Measurements from ENCODE around the gene AFF3.
"Not testable (repeated sequence)": the region's sequence is repeated elsewhere in the genome, so short reads cannot be mapped to it uniquely, and the experiment has no call there.

The AFF3 gene

DNA sequence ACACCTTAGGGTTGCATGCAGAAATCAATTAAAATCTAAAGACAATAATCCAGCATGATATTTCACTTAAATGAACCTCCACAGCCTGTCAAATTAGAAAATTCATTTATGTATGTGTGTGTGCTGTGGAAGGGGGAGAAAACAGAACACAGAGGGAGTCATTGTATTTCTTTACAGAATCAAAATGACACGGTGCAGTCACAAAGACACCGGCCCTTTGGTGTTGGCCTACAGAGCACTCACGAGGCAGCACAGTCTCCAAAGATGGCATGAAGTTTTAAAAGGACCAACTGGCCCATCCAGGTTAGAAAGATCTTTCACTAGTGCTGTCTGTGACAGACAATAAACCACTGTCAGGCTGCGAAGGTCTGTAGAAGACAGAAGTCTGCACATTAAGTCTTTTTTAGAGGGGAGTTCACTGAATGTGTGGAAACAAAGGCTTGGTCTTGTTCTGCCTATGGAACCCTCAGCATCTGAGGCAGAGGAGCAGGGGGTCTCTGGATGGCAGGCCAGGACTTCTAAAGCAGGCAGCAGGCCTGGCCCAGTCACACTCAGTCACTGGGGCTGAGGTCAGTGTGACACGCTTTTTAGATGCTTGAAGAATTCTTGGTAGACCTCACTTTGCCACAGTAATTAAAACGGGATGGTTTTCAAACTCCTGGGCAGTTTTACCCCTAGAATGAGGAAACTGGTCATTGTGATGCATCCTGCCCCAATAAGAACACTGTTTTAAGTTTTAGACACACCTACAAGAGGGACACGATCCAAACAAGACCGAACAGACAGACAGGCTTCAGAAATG lies 184.9 kb downstream of the AFF3 start:
- DNase-seq: no peak

DNA sequence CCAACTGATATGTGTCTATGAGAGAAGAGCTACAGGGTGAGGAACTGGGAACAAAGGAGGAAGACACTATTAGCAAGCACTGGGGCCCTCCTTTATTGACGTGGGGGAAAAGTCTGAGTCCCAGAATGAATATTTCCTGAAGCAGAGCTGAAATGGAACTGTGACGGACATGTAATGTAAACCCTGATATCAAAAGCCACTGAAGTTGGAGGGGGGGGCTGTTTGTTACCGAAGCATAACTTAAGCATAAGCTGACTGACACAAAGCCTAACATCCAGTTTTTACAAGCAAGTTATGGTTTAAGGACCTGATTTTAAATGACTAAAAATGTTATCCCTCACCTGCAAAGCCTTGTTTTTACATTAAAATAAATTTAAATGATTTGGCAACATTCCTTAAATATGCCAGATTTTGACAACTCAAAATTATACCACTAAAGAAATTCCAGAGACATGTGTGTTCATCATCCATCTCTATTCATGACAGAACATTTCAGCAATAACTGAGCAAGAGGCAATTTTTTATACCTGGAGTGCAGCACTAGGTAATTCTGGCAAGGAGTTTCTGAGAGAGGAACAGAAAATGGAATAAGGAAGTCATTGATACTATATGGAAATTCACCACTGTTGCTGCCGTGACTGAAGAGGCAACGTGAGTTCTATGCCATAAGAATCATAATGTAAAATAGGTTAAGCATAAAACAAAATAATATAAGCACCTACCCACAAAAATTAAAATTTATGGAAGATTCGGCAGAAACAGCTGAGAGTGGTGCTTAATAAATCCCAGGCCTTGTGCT lies 186.0 kb downstream of the AFF3 start:
- DNase-seq: no peak

DNA sequence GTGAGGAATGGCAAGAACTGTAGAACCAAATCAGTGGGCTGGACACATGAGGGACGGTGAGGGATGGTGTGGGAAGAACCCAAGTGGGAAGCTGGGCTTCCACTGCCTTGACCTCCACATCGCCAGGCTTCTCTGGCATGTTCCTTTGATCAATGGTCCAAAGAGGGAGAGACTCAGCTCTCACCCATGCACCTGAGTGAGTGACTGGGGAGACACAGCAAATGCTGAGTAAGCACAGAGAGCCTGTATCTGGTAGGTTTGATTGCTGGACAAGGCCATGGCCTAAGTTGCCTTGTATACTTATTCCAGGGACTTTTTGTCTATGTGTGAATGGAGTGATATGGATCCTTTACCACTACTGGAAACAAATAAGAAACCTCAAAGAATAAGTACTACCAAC lies 188.6 kb downstream of the AFF3 start:
- no peak for DNase-seq

DNA sequence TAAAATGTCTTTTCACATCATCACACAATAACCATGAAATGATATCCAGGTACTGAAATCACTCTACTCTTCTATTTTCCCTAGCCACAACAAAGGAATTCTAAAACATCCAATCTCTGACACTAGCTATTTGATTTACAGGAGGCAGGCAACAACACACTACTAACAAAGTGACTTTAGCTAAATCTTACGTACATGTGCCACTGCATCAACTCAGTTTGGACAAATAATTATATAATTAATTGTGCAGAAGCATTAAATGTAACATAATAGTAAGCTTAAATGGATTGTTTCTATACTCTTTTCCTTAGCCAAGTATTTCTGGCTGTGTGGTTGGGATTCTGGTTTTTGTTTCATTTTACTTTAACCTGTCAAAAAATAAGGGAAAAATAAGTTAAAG lies 192.4 kb downstream of the AFF3 start:
- DNase-seq: no peak

DNA sequence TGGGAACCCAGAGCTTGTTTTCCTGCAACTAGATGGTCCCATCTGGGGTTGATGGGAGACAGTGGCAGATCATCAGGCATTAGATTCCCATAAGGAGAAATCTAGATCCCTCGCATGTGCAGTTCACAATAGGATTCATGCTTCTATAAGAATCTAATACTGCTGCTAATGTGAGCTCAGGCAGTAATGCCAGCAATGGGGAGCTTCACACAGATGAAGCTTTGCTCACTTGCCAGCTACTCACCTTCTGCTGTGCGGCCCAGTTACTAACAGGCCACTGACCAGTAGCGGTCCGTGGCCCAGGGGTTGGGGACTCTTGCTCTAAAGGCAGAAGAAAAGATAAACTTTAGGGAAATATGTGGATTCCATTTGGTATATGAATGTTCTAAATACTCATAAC lies 192.9 kb downstream of the AFF3 start:
- no peak for DNase-seq

DNA sequence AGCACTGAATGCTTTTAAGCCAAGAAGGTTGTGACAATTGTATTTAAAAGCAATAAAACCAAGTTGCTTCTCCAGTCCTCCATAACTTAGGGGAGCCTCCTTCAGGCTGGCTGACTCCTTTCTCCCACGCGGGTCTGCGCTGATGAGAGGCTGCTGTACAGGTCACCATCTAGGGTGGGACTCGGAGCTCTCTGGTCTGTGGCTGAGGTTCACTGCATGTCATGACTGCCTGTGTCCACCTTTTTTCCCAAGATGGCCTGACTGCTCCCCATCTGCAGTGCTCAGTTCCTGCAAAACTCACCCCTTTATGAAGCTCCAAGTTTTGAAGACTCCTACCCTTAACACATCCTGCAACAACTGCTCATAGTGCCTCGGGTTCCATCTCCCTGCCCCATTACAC lies 194.4 kb downstream of the AFF3 start:
- DNase-seq: no peak

DNA sequence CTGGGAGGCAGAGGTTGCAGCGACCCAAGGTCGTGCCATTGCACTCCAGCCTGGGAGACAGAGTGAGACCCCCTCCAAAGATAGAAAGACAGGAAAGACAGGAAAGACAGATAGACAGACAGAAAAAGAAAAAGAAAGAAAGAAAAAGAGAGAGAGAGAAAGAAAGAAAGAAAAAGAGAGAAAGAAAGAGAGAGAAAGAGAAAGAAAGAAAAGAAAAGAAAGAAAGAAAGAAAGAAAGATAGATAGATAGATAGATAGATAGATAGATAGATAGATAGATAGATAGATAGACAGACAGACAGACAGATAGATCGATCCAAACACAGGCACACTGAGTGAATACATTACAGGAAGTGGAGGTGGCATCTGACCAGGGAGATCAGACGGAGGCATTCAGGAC lies 195.0 kb downstream of the AFF3 start:
- not testable (repeated sequence) for DNase-seq

DNA sequence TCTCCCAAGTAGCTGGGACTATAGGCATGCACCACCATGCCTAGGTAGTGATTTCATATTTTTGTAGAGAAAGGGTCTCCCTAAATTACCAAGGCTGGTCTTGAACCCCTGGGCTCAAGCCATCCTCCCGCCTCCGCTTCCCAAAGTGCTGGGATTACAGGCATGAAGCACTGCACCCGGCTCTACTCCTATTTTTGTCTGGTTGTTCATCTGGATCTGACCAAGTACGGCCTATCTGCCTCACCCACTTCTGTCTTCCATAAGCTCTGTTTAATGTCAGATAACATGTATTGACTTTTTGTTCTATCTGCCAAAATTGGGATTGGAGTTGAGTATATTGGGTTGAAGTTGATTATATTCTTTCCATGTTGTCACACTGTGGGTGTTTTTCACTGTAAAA lies 198.4 kb downstream of the AFF3 start:
- no peak for DNase-seq

DNA sequence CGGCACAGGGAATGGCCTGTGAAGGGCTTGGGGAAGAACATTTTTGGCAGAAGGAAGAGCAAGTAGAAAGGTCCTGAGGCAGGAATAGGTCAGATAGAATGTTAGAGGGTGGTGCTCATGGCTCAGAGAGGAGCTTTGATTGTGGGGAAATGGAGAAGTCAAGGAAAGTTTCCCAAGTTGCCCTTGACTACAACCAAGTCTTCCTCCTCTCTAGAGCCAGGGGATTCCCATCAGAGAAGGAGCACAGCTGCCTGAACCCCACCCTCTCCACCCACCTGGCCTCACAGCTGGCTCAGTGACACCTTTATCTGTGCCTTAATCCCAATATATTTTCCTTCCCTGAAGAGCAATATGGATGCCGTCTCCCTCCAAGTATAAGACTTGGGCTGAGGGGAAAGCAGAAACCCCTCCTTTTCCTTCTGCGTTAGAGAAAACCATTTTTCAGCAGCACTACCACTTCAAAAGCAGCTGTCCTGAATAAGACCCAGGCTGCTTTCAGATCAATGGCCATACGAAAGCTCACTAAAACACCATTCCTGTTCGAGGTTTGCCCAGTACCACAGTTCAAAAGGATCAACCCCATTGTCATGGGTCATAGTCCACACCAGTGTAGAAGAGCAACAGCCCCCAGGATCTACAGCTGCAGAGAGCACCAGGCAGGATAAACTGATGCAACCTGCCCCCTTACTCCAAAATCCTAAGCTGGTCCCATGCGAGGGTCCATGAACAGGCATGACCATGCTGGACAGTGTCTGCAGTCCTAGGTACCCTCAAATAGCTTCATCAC lies 199.6 kb downstream of the AFF3 start:
- no peak for DNase-seq

DNA sequence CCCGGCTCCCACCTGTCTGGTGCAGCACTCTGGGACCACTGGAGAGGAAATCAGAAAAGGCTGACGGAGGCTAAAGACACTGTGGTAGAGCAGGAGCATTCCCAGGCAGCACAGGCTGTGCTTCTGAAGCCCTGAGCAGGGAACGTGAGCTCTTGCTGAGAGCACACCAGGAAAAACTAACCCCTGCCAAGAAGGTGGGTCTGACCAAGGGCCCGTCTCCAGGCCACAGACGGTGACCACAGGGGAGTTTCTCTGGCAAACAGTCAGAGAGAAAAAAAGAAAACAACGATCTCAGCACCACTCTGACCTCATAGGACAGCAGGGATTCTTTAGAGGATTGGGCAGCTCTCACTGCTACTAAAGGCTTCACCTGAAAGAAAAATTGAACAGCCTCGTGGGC lies 201.4 kb downstream of the AFF3 start:
- DNase-seq: peak; percentile 35

DNA sequence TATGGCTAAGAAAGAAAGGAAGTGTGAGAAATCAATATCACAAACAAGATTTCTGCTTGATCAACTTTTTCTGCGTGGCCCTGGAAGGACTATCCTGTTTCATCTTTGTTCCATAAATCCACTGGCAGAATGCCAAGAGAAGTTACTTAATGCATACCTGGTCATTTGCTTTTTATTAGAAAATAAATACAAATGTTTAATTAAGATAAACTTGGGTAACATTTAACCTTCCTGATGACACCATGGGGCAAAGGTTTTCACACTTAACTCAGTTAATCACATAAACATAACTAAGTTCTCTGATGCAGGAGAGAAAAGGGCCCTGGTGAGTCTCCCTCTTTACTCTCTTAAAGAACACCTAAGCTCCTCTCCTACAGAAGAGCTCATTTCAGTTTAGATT lies 203.3 kb downstream of the AFF3 start:
- DNase-seq: peak; percentile 41

DNA sequence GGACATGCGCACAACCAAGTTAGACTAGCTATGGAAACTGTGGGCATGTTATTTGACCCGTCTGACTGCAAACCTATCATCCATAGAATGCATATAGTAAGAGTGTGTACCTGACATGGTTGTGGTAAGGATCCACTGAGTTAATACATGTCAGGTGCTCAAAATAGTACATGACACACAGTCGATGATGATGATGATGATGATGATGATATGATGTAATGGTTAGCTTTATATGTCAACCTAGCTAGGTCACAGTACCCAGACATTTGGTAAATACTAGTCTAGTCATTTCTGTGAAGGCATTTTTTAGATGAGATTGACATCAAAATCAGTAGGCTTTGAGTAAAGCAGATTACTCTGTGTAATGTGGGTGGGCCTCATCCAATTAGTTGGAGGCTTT lies 204.1 kb downstream of the AFF3 start:
- no peak for DNase-seq

DNA sequence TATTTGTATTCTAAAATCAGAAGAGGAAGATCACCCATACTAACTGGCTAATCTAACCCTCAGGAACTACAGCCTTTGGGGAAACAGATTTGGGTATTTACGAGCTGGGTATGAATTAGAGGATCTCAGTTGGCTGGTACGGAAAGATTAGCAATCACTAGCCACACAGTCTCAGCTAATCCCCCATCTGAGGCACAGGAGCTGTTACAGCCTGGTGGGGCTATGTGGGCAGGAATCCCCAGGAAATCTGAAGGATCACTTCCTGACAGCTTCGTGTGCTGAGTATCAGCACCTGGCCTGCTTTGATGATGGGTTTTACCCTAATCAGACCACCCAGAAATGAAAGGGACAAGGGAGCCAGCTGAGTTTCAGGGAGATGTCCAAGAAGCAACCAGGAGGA lies 206.3 kb downstream of the AFF3 start:
- no peak for DNase-seq

DNA sequence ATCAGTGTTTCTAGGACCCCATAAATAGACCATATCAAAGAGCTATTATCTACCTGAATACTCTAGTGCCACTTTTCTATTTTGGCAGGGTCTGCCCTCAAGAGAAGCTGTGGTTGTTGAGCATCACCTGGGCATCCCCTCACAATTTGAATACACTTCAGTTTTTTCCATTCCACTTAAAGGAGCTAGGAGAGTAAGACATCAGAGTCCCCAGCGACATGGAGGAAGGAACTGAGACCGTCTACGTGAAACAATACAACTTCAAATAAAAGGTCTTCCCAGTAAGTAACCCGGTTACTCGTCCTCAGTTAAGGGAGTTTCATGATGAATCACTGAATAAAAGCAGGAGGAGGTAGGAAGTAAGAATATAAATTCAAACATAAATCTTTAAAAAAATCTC lies 206.7 kb downstream of the AFF3 start:
- no peak for DNase-seq

DNA sequence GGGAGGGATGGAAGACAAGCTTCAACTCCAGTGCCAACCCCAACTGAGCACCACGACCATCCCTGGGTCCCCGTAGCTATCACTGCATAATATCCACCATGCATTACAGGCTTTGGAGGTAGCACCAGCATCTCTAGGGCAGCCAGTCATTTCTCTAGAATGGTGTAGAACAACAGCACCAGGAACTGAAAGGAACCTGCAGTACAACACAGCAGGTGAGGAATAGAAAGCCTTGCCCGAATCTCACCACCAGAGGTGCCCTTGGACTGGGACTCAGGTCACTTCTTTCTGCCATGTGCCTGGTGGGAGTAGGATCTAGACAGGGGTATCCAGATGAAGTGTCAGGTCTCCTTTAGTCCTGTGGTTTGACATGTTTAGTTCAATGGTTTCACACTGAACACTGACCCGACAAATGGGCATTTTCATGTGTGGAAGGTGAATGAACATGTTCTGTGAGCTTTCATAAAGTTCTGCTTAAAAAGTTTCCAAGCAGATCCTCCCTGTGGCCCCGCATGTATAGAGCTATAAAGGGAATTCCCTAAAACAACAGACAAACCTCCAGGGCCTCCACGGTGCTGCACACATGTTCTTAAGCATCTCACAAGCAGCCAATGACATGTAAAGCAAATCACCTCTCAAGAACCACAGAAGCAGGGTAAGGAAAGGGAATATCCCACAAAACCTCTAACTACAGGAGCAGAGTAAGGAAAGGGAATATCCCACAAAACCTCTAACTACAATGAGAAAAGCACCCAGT lies 208.3 kb downstream of the AFF3 start:
- DNase-seq: no peak

DNA sequence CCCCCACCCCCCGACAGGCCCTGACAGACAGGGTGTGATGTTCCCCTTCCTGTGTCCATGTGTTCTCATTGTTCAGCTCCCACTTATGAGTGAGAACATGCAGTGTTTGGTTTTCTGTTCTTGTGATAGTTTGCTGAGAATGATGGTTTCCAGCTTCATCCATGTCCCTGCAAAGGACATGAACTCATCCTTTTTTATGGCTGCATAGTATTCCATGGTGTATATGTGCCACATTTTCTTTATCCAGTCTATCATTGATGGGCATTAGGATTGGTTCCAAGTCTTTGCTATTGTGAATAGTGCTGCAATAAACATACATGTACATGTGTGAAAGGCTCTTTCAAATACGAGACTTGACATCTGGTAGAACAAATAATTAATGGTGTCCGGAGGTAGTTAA lies 208.9 kb downstream of the AFF3 start:
- not testable (repeated sequence) for DNase-seq

DNA sequence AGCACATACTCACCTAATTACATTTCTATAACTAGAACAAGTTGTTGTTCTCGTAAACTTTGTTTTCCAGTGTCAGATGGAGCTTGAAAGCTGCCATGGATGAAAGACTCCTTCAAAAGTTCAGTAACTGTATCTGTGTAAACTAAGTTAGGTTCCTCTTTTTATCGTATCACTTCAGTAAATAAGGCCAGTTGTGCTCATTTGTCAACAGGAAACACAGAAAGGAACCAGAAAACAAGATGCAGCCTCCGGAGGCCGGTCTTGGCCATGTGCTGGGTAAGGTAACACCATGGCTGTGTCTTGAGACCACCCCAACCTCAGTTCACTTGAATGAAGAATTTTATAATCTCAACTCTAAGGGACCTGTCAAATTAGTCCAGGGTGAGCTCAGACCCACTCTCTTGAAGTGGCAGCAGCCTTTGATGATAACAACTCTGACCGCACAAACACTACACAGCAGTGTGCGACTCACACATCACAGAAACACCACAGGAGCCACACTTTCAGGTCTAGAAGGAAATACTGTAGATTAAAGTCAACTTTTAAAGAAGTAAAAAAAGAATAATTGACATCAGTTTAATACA lies 213.8 kb downstream of the AFF3 start:
- DNase-seq: no peak

DNA sequence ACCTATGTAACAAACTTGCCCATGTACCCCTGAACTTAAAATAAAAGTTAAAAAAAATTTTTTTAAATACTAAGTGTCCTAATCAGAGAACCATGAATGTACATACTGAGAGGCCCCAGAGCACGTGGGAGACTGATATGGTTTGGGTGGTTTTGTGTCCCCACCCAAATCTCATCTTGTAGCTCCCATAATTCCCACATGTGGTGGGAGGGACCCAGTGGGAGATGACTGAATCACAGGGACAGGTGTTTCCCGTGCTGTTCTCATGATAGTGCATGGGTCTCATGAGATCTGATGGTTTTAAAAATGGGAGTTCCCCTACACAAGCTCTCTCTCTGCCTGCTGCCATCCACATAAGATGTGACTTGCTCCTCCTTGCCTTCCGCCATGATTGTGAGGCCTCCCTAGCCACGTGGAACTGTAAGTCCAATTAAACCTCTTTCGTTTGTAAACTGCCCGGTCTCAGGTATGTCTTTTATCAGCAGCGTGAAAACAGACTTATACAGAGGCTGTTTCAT lies 214.6 kb downstream of the AFF3 start:
- not testable (repeated sequence) for DNase-seq

DNA sequence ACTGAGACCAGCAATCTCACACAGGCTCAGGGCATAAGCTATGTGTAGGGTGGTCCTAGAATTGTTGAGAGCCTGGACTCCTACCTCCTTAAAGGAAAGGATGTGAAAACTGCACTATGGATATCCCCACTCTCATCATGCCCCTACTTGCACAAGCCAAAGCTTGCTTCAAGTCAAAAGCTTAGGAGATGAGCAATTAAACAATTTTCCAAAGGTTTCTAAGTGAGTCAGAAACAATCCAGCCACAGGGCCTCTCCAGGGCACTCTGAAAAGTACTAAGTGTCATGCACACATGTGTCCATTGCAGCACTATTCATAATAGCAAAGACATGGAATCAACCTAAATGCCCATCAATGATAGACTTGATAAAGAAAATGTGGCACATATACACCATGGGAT lies 215.4 kb downstream of the AFF3 start:
- DNase-seq: no peak

DNA sequence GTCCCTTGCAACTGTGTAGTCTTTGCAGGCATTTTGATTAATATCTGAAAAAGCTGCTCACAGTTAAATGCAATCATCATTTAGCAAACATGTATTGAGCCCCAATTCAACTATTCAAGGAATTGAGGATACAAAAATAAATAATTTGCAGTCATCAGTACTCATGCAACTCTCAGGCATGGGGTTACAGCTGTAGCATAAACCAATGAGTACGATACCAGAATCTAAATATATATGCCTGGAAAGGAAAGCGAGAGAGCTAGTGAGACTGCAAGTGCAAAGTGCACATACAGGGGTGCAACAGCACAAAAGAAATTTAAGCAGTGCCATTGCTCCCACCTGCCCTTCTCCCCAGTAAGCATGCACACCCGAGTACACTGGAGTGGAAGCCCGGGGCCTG lies 216.4 kb downstream of the AFF3 start:
- no peak for DNase-seq

DNA sequence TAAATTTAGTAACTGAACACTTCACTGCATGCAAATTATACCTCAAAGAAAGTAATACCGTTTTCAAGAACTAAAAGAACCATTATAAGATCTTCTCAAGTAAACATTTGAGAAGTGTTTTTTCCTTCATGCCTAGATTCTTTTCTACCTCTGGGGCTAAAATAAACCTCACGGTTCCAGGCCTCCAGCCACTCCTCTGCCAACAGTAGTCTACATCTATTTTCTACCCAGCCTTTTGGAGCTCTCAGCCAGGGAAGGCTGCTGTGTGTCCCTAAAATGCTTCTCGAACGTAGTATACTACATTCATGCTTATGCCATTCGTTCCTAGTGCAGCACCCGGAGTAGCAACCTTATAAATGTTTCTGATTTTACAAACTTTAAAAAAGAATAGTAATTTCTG lies 219.7 kb downstream of the AFF3 start:
- DNase-seq: no peak

DNA sequence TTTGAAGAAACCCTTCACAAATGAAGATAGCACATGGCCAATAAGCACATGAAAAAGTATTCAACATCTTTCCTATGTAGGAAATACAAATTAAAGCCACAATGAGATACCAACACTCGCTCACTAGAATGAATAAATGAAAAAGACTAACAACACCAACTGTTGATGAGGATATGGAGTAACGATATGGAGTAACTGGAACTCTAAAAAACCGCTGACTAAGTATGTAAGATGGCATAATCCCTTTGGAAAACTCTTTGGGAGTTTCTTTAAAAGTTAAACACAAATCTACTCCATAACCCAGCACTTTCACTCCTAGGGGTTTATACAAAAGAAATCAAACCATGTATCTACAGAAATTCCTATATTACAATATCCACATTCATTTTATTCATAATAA lies 220.5 kb downstream of the AFF3 start:
- no peak for DNase-seq
